COLO668 (cell line): ENCODE measurements around the gene BCL2L15.
A peak's percentile ranks its signal among the peaks of the same experiment; 100 is the strongest.

ENCODE experiments used
- DNase-seq: peaks from one replicate; lab custom pipeline; 2025; ENCODE audit not compliant: unreplicated experiment; lab: John Stamatoyannopoulos, UW

BCL2L15 gene

GRCh38 chr1:113912594-113913311 is 25.4 kb upstream of the BCL2L15 start:
- DNase-seq = no peak

GRCh38 chr1:113905435-113905861 is 18.1 kb upstream of the BCL2L15 start:
- DNase-seq = peak; percentile 52

- peak; percentile 100 for DNase-seq
Measured at GRCh38 chr1:113904674-113905434, 17.5 kb upstream of the BCL2L15 start, which contains the start of the genes AP4B1 and DCLRE1B. Gene AP4B1 (minus strand): TSS chr1:113904799. CDS start chr1:113904717, 82 bp downstream. Gene DCLRE1B (plus strand): TSS chr1:113905326. CDS start chr1:113905587, 261 bp downstream.

GRCh38 chr1:113904293-113904673 is 16.9 kb upstream of the BCL2L15 start:
- DNase-seq = no peak

DNA sequence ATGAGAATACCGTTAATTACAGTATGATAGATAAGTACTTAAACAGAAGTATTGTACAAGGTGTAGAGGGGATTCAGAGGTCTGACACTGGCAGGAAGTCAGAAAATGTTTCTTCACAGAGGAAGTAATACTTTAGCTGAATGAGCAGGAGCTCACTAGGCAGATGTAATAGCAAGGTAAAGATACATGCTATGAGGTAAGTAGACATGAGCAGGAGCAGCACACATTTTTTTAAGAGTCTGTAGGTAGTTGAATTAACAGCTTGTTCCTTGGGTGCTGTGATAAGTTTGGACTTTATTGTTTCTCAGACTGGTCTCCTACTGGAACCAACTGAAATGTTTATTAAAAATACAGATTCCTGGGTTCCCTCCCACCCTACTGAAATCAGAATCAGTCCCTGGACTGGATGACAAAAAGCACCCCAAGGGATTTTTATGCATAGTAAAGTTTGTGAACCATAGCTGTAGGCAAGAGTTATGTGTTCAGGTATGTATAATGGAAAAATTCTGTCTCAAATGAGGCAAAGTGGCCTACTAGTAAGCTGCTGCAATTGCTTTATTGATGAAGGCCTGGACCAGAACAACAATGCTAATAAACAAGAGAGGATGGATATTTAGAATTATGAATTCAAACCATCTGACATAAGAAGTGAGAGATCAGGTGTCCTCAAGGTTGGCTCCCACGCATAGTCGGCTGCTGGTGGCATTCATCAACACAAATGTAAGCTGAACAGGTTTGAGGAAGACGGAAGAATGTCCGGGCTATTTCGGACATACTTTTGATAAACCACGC is 16.3 kb upstream of the BCL2L15 start:
- DNase-seq = peak; percentile 27

DNA sequence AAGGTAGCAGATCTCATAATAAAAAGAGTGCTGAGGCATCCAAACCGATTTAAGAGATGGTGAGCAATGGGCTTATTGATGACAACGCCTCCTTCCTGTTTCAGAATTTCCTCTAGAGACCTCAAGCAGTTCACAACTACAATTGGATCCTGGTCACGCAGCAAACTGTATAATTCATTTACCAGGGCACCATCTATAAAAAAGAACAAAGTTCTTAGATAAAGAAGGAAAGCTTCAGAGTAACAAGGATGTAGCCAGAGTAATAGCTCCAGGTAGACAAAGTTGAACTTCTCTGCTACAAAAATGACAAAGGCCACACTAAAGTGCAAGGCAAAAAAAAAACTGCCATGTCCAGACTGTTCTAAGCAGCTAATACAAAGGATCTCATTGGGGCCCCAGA is 13.8 kb upstream of the BCL2L15 start:
- DNase-seq = no peak

DNA sequence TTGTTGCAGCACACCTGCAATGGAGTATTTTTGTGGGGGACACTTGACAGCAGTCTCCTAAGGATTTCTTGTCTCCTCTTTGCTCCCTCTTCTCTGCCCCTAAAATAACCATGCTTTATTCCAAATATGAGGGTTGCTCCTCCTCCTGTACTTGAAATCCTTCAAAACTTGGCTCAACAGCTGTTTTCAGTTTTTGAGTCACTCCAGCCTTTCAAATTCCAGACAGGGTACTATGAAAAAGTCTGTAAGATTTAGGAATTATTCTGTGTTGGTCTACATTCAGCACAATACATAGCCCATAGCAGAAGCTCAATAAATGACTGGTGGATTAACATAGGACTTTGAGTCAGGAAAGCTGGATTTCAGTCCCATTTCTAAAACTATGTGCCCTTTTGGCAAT is 11.7 kb upstream of the BCL2L15 start:
- no peak for DNase-seq

- DNase-seq = no peak
Measured at GRCh38 chr1:113898241-113898814, 10.9 kb upstream of the BCL2L15 start.

- no peak for DNase-seq
Measured at GRCh38 chr1:113895961-113896360, 8.6 kb upstream of the BCL2L15 start.

DNA sequence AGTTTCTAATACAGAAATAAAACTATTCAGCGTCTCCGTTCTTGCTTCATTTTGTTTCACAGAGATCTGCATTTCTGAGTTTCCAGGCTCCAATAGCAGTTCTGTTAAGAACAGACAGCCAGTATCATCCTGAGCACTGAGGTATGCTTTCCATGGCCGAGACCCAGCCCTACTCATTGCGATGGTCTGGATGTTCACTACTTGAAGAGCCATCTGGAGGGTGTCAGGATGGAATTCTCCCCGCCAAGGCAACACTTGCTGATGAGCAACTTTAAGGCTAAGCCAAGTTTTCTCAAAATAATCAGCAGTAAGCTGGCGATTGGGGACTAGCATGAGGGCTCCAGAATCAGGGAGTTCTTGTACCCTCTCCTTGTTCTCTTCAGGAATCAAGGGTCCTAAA is 7.7 kb upstream of the BCL2L15 start:
- no peak for DNase-seq

DNA sequence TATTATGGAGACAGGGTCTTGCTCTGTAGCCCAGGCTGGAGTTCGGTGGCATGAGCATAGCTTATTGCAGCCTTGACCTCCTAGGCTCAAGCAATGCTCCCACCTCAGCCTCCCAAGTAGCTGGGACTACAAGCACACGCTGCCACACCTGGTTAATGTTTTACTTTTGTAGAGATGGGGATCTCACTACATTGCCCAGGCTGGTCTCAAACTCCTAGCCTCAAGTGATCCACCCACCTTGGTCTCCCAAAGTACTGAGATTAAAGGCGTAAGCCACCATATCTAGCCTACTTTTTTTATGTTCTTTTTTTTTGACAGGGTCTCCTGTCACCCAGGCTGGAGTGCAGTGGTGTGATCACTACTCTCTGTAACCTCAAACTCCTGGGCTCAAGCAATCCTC is 5.9 kb upstream of the BCL2L15 start:
- no peak for DNase-seq

DNA sequence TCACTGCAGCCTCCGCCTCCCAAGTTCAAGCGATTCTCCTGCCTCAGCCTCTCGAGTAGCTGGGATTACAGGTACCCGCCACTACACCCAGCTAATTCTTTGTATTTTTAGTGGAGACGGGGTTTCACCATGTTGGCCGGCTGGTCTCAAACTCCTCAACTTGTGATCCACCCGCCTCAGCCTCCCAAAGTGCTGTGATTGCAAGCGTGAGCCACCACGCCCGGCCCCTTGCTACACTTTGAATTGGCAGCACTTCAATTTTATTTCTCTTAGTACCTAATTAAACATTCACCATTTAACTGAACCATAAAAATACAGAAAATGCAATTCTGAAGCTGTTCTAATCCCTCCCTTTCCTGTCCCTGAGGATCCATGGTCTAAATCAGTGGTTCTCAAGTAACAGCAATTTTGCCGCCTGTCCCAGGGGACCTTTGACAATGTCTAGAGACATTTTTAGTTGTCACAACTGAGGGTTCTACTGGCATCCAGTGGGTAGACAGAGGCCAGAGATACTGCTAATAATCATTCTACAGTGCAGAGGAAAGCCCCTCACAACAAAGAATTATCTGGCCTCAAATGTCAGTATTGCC is 4.3 kb upstream of the BCL2L15 start:
- DNase-seq = no peak

DNA sequence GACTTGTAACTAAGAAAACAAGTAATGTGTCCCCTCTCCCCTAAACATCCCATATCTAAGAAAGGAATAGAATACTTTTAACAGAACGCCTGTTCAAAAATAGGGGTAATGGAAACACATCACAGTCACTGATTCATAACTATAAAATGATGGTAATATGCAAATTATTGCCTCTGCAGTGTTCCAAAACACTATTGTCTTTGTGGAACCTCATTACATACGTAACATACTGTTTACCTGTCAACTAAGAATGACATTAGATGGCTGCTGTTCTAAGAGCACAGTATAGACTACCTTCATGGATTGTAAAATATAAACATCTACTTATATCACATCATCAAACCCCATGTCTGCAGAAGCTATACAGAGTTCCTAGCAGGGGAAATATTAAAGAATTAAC is 3.4 kb upstream of the BCL2L15 start:
- no peak for DNase-seq

DNA sequence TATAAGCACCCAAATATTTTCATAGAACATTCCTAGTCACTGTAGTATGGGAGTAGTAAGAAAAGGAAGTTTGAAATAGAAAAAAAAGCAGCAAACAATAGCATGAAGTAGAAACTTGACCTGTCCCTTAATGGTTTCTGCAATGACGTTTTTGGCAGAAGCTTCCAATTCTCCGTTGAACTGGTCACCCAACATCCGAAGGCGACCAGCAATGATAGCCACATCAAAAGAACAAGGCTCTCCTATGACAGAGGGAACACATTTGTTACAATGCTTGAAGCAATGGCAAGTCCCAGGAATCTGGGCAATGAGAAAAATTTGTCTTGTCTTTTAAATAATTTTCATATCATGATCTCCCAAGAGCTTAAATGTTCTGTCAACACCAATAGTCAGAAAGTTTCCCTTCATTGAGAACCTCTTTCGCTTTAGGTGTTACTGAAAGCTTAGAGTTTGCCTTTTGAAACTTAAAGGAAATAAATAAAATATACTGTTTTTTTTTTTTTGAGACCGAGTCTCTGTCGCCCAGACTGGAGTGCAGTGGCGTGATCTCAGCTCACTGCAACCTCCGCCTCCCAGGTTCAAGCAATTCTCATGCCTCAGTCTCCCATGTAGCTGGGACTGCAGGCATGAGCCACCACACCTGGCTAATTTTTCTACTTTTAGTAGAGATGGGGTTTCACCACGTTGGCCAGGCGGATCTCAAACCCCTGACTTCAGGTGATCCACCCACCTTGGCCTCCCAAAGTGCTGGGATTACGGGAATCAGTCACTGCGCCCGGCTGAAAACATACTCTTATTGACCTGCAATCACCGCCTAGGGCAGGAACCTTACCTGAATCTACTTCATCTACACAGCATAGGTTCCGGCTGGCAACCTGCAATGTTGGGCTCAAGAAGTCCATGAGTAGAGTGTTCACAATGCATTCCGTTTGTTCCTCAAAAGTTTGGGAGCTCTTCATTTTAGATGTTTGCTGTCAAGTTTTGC is 672 bp downstream of the BCL2L15 start:
- DNase-seq = no peak

DNA sequence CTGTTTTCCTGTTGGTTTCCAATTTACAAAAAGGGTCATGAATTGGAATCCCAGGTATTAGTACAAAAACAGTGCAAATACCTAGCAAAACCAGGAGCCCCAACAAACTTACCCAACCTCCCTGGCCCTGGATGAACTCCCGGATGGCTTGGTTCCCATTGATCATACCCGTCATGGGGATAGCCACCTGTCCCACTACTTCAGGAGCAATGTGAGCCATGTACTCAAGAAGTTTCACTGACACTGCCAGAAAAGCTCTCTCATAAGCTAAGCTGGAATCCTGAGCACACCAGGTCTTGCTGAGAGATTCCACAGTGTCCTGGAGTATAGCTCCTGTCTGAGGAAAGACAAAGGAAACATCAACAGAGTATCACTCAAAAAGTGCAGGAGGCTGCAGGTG is 5.7 kb downstream of the BCL2L15 start:
- DNase-seq = no peak

DNA sequence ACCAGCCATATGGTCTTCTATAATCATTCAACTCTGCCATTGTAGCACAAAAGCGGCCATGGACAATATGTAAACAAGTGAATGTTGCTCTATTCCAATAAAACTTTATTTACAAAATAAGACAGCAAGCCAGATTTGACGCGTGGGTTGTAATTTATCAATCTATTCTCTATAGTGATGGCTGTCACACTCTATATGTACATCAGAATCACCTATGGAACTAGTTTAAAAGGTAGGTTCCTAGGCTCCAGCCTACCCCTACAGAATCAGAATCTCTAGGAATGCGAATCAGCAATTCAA is 7.7 kb downstream of the BCL2L15 start:
- no peak for DNase-seq

GRCh38 chr1:113876176-113876575 is 11.2 kb downstream of the BCL2L15 start:
- no peak for DNase-seq

GRCh38 chr1:113875714-113876113 is 11.7 kb downstream of the BCL2L15 start:
- DNase-seq = no peak

- DNase-seq = no peak
Measured at GRCh38 chr1:113874012-113874879, 13.1 kb downstream of the BCL2L15 start.
